GM18909 (cell line): ENCODE measurements around the gene MSX1.

ENCODE experiments used
- ATAC-seq: cut with Tn5 transposase; IDR thresholded peaks from one replicate; pipeline ENCODE4 v1.9.1; 2021; ENCODE audit warnings: mild to moderate bottlenecking; ENCODE audit not compliant: unreplicated experiment, poor library complexity

Gene MSX1

GRCh38 chr4:4856071-4857000, 3.1 kb upstream of the MSX1 start:
- ATAC-seq: no peak

GRCh38 chr4:4857001-4857808, 2.3 kb upstream of the MSX1 start:
- no peak for ATAC-seq

- ATAC-seq: no peak
Measured at GRCh38 chr4:4857809-4858508, 1.5 kb upstream of the MSX1 start.

- ATAC-seq: no peak
Measured at GRCh38 chr4:4858527-4859324, 739 bp upstream of the MSX1 start.

- ATAC-seq: peak; percentile 35
Measured at GRCh38 chr4:4859799-4860599, 534 bp downstream of the MSX1 start.

- ATAC-seq: no peak
Measured at GRCh38 chr4:4860600-4861389, 1.3 kb downstream of the MSX1 start.

- ATAC-seq: no peak
Measured at GRCh38 chr4:4861390-4862018, 2.0 kb downstream of the MSX1 start.

GRCh38 chr4:4862071-4862551, 2.6 kb downstream of the MSX1 start:
- no peak for ATAC-seq

GRCh38 chr4:4862665-4863482, 3.4 kb downstream of the MSX1 start:
- ATAC-seq: no peak

- ATAC-seq: no peak
Measured at GRCh38 chr4:4864443-4864939, 5.0 kb downstream of the MSX1 start.

GRCh38 chr4:4864940-4865704, 5.7 kb downstream of the MSX1 start:
- ATAC-seq: no peak

GRCh38 chr4:4865705-4866123, 6.2 kb downstream of the MSX1 start:
- ATAC-seq: no peak

- no peak for ATAC-seq
Measured at GRCh38 chr4:4866124-4866865, 6.8 kb downstream of the MSX1 start.

GRCh38 chr4:4866866-4867374, 7.5 kb downstream of the MSX1 start:
- no peak for ATAC-seq

- ATAC-seq: no peak
Measured at GRCh38 chr4:4867375-4868039, 8.0 kb downstream of the MSX1 start.
